ENCODE results near the gene FUBP3. TPM values are rescaled to one million over a fixed set of nuclear protein-coding genes. Genes with fewer than 3 reads are reported as not detected.
A peak's percentile ranks its signal among the peaks of the same experiment; 100 is the strongest.

Gene FUBP3
- total RNA-seq, result 10 to 100 TPM; 27.5 to 40.7 (median 31.7) TPM

GRCh38 chr9:130578865-130579737 lies at the start of gene FUBP3:
Gene FUBP3, plus strand, starts transcription at chr9:130579577. Its CDS starts 104 bp downstream, at chr9:130579681.
- intact Hi-C loops (cut with DNase I; ENCODE audit: low total_unique reads), result no loop called here
- DNase-seq (ENCODE audit: low spot score in 2 of 2), result peak; percentile 91 to 98
- H3K4me3 ChIP-seq (ENCODE audit: low read depth, poor library complexity, severe bottlenecking), result peak within 1 kb of the TSS; percentile 85
- 0% methylated on average over 24 to 40 of the region's 74 CpGs for WGBS, 2 donors
- TF ChIP-seq POLR2A (IDR thresholded peaks at IDR 0.05) (peak in 1 of 2 donors; percentile 9), CTCF (IDR thresholded peaks at IDR 0.05) (no peak)

- 30 to 38% methylated on average over 9 of the region's 9 CpGs for WGBS, 2 donors
Observed at GRCh38 chr9:130530938-130531337, 48.4 kb upstream of the FUBP3 start.

GRCh38 chr9:130531670-130532069 lies 47.7 kb upstream of the FUBP3 start:
- TF ChIP-seq CTCF (IDR thresholded peaks at IDR 0.05) (no peak), POLR2A (IDR thresholded peaks at IDR 0.05) (no peak)
- DNase-seq (ENCODE audit: low spot score in 2 of 2), result no peak
- intact Hi-C loops (cut with DNase I; ENCODE audit: low total_unique reads), result no loop called here
- WGBS, 2 donors, result 90 to 97% methylated on average over 8 of the region's 8 CpGs
- H3K4me3 ChIP-seq (ENCODE audit: low read depth, poor library complexity, severe bottlenecking), result no peak overlapping the region

More at GRCh38 chr9:130530938-130531337, 48.4 kb upstream of the FUBP3 start:
- intact Hi-C loops (cut with DNase I; ENCODE audit: low total_unique reads), result no loop called here
- peak in 1 of 2 donors; percentile 49 for DNase-seq (ENCODE audit: low spot score in 2 of 2)
- H3K4me3 ChIP-seq (ENCODE audit: low read depth, poor library complexity, severe bottlenecking), result no peak overlapping the region
- no peak for TF ChIP-seq CTCF (IDR thresholded peaks at IDR 0.05)

- TF ChIP-seq POLR2A (IDR thresholded peaks at IDR 0.05) (no peak), CTCF (IDR thresholded peaks at IDR 0.05) (no peak)
- no peak overlapping the region for H3K4me3 ChIP-seq (ENCODE audit: low read depth, poor library complexity, severe bottlenecking)
- intact Hi-C loops (cut with DNase I; ENCODE audit: low total_unique reads), result no loop called here
Observed at GRCh38 chr9:130532426-130533080, 46.8 kb upstream of the FUBP3 start.

GRCh38 chr9:130535818-130536521 lies 43.4 kb upstream of the FUBP3 start:
- intact Hi-C loops (cut with DNase I; ENCODE audit: low total_unique reads), result no loop called here
- no peak for DNase-seq (ENCODE audit: low spot score in 2 of 2)
- WGBS, 2 donors, result 8 to 9% methylated on average over 28 of the region's 28 CpGs
- no peak overlapping the region for H3K4me3 ChIP-seq (ENCODE audit: low read depth, poor library complexity, severe bottlenecking)
- TF ChIP-seq POLR2A (IDR thresholded peaks at IDR 0.05), result no peak
- TF ChIP-seq CTCF (IDR thresholded peaks at IDR 0.05), result no peak

More at GRCh38 chr9:130532426-130533080, 46.8 kb upstream of the FUBP3 start:
- DNase-seq (ENCODE audit: low spot score in 2 of 2), result no peak
- WGBS, 2 donors, result 77% methylated on average over 10 of the region's 10 CpGs
